HG02870 (cell line): ENCODE measurements around the gene ADGRL4.

Source experiments
- ATAC-seq: cut with Tn5 transposase; IDR thresholded peaks from one replicate; pipeline ENCODE4 v1.9.1; 2021; ENCODE audit warnings: mild to moderate bottlenecking, moderate library complexity; ENCODE audit not compliant: unreplicated experiment

ADGRL4 gene

DNA sequence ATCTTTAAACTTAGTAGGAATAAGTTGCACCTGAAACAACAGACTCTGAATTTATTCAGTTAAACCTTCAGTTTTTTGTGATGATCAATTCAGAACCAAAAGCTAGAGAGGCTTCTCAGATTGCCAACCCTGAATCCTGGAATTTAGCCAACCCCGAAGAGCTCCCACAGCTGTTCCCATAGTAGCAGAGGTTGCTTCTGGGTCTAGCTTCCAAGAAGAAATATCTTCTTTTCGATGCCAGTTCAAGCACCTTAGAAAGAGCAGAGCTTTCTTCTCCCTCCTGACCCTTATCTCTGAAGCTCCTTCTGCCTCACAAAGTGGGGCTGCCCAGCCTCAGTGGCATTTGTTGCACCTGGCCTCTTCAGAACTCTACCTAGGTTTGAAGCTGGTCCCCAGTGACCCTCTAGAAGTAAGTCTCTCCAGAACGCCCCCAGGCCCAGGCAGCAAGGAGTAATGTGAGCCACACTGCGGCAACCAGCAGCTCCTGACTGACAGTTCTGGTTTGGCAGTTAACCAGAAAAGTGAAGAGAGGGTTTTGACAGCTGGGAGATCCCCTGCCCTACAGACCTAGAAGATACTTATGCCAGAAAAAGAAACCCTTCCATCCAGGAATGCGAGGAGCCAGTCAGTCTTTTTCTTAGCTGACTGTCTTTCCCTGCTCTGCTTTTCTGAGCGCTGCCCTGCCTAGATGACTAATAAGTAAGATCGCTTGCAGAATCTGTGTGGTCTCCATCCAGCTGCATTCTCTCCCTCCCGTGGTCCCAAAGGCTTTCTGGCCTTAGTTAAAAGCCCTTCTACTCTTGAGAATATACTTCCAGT lies 165.9 kb downstream of the ADGRL4 start:
- ATAC-seq: no peak
